Measurements from ENCODE around the gene MPHOSPH9.

The MPHOSPH9 gene

GRCh38 chr12:123109319-123109772 is 123.6 kb downstream of the MPHOSPH9 start:
- Histone ChIP-seq H3K27me3 (ENCODE audit: insufficient read depth, low read length) (no peaks in the 10 kb centered on the region), H4K91ac (ENCODE audit: low read depth, low read length) (no peak overlapping the region), H3K14ac (ENCODE audit: low read length) (no peak overlapping the region), H3K9me3 (ENCODE audit: insufficient read depth, low read depth, low read length) (no peaks in the 10 kb centered on the region), H3K23ac (ENCODE audit: low read length) (no peak overlapping the region), H3K27ac (ENCODE audit: low read depth, low read length) (no peak overlapping the region), H3K9ac (ENCODE audit: low read length) (no peak overlapping the region), H2AK5ac (ENCODE audit: low read length) (no peak overlapping the region), H3K4ac (ENCODE audit: low read depth, low read length) (no peak overlapping the region), H3K79me1 (ENCODE audit: low read length) (peaks cover 3% of the 10 kb centered on the region), H4K8ac (ENCODE audit: low read depth, low read length) (no peak overlapping the region), H4K12ac (ENCODE audit: low read depth, low read length) (no peak overlapping the region), H2AFZ (ENCODE audit: insufficient read depth, low read length, poor library complexity) (no peak overlapping the region), H2BK12ac (ENCODE audit: low read length) (no peak overlapping the region), H3K4me3 (ENCODE audit: low read depth, low read length) (no peak overlapping the region), H3K4me1 (ENCODE audit: control insufficient read depth in 1 of 2, insufficient read depth in 2 of 2, low read length in 2 of 2) (peaks cover 14 to 18% of the 10 kb centered on the region in 2 experiments), H3K4me2 (ENCODE audit: low read length) (no peak overlapping the region), H3K79me2 (ENCODE audit: control insufficient read depth, insufficient read depth, low read length, poor library complexity) (peaks cover 1% of the 10 kb centered on the region), H3K18ac (ENCODE audit: low read length) (no peak overlapping the region), H3K36me3 (ENCODE audit: control insufficient read depth in 1 of 2, insufficient read depth in 2 of 2, low read length in 2 of 2) (no peaks in the 10 kb centered on the region), H2BK120ac (ENCODE audit: insufficient read depth, low read length, poor library complexity) (no peak overlapping the region), H2BK5ac (ENCODE audit: low read depth, low read length, poor library complexity) (no peak overlapping the region)
- no peak for DNase-seq
- no CpG with 5 or more reads among the region's 3 CpGs for WGBS (ENCODE audit: extremely low coverage, insufficient coverage, insufficient read length)

- peaks cover 3% of the 10 kb centered on the region for H3K79me1 ChIP-seq (ENCODE audit: low read length)
- peak; percentile 81 to 84 for DNase-seq
- H2AFZ ChIP-seq (ENCODE audit: insufficient read depth, low read length, poor library complexity), result no peak overlapping the region
- H3K27me3 ChIP-seq (ENCODE audit: insufficient read depth, low read length), result no peaks in the 10 kb centered on the region
- no peak overlapping the region for H3K27ac ChIP-seq (ENCODE audit: low read depth, low read length)
- H3K4me2 ChIP-seq (ENCODE audit: low read length), result no peak overlapping the region
- H3K4ac ChIP-seq (ENCODE audit: low read depth, low read length), result no peak overlapping the region
- no peak overlapping the region for H3K23ac ChIP-seq (ENCODE audit: low read length)
- peaks cover 1% of the 10 kb centered on the region for H3K79me2 ChIP-seq (ENCODE audit: control insufficient read depth, insufficient read depth, low read length, poor library complexity)
- H4K12ac ChIP-seq (ENCODE audit: low read depth, low read length), result no peak overlapping the region
- no peak overlapping the region for H3K18ac ChIP-seq (ENCODE audit: low read length)
- no peak overlapping the region for H4K8ac ChIP-seq (ENCODE audit: low read depth, low read length)
- no peak overlapping the region for H3K9ac ChIP-seq (ENCODE audit: low read length)
- H2BK12ac ChIP-seq (ENCODE audit: low read length), result no peak overlapping the region
- no peaks in the 10 kb centered on the region for H3K36me3 ChIP-seq (ENCODE audit: control insufficient read depth in 1 of 2, insufficient read depth in 2 of 2, low read length in 2 of 2)
- H3K14ac ChIP-seq (ENCODE audit: low read length), result no peak overlapping the region
- H3K4me3 ChIP-seq (ENCODE audit: low read depth, low read length), result no peak overlapping the region
- no CpG with 5 or more reads among the region's 7 CpGs for WGBS (ENCODE audit: extremely low coverage, insufficient coverage, insufficient read length)
- no peak overlapping the region for H2AK5ac ChIP-seq (ENCODE audit: low read length)
- H4K91ac ChIP-seq (ENCODE audit: low read depth, low read length), result no peak overlapping the region
- H2BK5ac ChIP-seq (ENCODE audit: low read depth, low read length, poor library complexity), result no peak overlapping the region
- peaks cover 14 to 18% of the 10 kb centered on the region in 2 experiments for H3K4me1 ChIP-seq (ENCODE audit: control insufficient read depth in 1 of 2, insufficient read depth in 2 of 2, low read length in 2 of 2)
- H3K9me3 ChIP-seq (ENCODE audit: insufficient read depth, low read depth, low read length), result no peaks in the 10 kb centered on the region
- H2BK120ac ChIP-seq (ENCODE audit: insufficient read depth, low read length, poor library complexity), result no peak overlapping the region
Observed at GRCh38 chr12:123108682-123109066, 124.3 kb downstream of the MPHOSPH9 start.

DNA sequence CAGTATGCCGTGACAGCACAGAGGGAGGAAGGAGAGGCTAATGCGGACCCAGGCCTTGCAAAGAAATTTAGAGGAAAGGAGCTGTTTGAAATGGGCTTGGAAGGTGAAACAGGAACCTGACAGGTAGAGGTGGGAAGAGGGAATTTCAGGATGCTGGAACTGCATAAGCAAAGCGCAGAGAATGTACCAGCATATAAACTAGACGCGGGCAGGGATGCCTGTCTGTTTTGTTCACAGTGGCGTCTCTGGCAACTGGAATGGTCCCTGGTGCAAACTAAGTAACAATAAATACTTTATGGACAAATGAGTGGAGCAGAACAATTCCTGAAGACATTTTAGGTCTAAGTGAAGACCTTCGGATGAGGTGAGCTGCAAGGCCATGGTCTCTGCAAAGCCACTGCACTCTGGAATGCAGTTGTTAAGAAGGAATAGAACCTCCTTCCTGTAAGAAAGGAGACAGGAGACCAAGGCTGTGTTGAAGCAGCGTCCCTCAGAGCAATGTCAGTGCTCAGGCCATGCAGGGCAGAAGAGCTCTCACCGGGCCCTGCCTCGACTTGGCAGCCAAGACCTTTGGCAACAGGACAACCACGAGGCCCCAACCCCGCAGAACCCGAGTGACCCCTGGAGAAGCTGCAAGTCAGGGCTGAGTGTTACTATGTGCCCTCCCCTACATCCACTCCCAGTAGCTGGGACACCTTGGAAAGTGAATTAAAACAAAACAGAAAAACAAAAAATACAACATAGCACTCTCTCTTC is 124.8 kb downstream of the MPHOSPH9 start:
- no peak overlapping the region for H2BK12ac ChIP-seq (ENCODE audit: low read length)

GRCh38 chr12:123106640-123107359 is 126.1 kb downstream of the MPHOSPH9 start:
- H2AK5ac ChIP-seq (ENCODE audit: low read length), result peak overlapping the region; percentile 53
- H3K14ac ChIP-seq (ENCODE audit: low read length), result no peak overlapping the region
- peaks cover 3% of the 10 kb centered on the region for H3K79me1 ChIP-seq (ENCODE audit: low read length)
- H3K4ac ChIP-seq (ENCODE audit: low read depth, low read length), result no peak overlapping the region
- no peaks in the 10 kb centered on the region for H3K27me3 ChIP-seq (ENCODE audit: insufficient read depth, low read length)
- H3K9me3 ChIP-seq (ENCODE audit: insufficient read depth, low read depth, low read length), result no peaks in the 10 kb centered on the region
- H2BK12ac ChIP-seq (ENCODE audit: low read length), result peak overlapping the region; percentile 51
- WGBS (ENCODE audit: extremely low coverage, insufficient coverage, insufficient read length), result no CpG with 5 or more reads among the region's 9 CpGs
- no peak overlapping the region for H4K8ac ChIP-seq (ENCODE audit: low read depth, low read length)
- H3K36me3 ChIP-seq (ENCODE audit: control insufficient read depth in 1 of 2, insufficient read depth in 2 of 2, low read length in 2 of 2), result no peaks in the 10 kb centered on the region
- no peak overlapping the region for H3K27ac ChIP-seq (ENCODE audit: low read depth, low read length)
- H3K4me2 ChIP-seq (ENCODE audit: low read length), result no peak overlapping the region
- H3K23ac ChIP-seq (ENCODE audit: low read length), result no peak overlapping the region
- peak overlapping the region; percentile 2 for H4K91ac ChIP-seq (ENCODE audit: low read depth, low read length)
- peaks cover 1% of the 10 kb centered on the region for H3K79me2 ChIP-seq (ENCODE audit: control insufficient read depth, insufficient read depth, low read length, poor library complexity)
- no peak overlapping the region for H3K18ac ChIP-seq (ENCODE audit: low read length)
- DNase-seq, result no peak
- peaks cover 17 to 18% of the 10 kb centered on the region in 2 experiments for H3K4me1 ChIP-seq (ENCODE audit: control insufficient read depth in 1 of 2, insufficient read depth in 2 of 2, low read length in 2 of 2)
- no peak overlapping the region for H2BK120ac ChIP-seq (ENCODE audit: insufficient read depth, low read length, poor library complexity)
- no peak overlapping the region for H2AFZ ChIP-seq (ENCODE audit: insufficient read depth, low read length, poor library complexity)
- no peak overlapping the region for H3K9ac ChIP-seq (ENCODE audit: low read length)
- no peak overlapping the region for H3K4me3 ChIP-seq (ENCODE audit: low read depth, low read length)
- H2BK5ac ChIP-seq (ENCODE audit: low read depth, low read length, poor library complexity), result no peak overlapping the region
- H4K12ac ChIP-seq (ENCODE audit: low read depth, low read length), result no peak overlapping the region

More for the DNA sequence above, 124.8 kb downstream of the MPHOSPH9 start:
- Histone ChIP-seq H3K18ac (ENCODE audit: low read length) (no peak overlapping the region), H3K36me3 (ENCODE audit: control insufficient read depth in 1 of 2, insufficient read depth in 2 of 2, low read length in 2 of 2) (no peaks in the 10 kb centered on the region), H4K8ac (ENCODE audit: low read depth, low read length) (no peak overlapping the region), H3K9ac (ENCODE audit: low read length) (no peak overlapping the region), H3K9me3 (ENCODE audit: insufficient read depth, low read depth, low read length) (no peaks in the 10 kb centered on the region), H3K4me3 (ENCODE audit: low read depth, low read length) (no peak overlapping the region), H4K91ac (ENCODE audit: low read depth, low read length) (no peak overlapping the region), H2AK5ac (ENCODE audit: low read length) (no peak overlapping the region), H3K27me3 (ENCODE audit: insufficient read depth, low read length) (no peaks in the 10 kb centered on the region), H2BK5ac (ENCODE audit: low read depth, low read length, poor library complexity) (no peak overlapping the region), H3K4me1 (ENCODE audit: control insufficient read depth in 1 of 2, insufficient read depth in 2 of 2, low read length in 2 of 2) (peaks cover 17 to 18% of the 10 kb centered on the region in 2 experiments), H3K4ac (ENCODE audit: low read depth, low read length) (no peak overlapping the region), H2AFZ (ENCODE audit: insufficient read depth, low read length, poor library complexity) (peak overlapping the region; percentile 13), H3K23ac (ENCODE audit: low read length) (no peak overlapping the region), H2BK120ac (ENCODE audit: insufficient read depth, low read length, poor library complexity) (no peak overlapping the region), H4K12ac (ENCODE audit: low read depth, low read length) (no peak overlapping the region), H3K79me2 (ENCODE audit: control insufficient read depth, insufficient read depth, low read length, poor library complexity) (peaks cover 1% of the 10 kb centered on the region), H3K4me2 (ENCODE audit: low read length) (no peak overlapping the region), H3K79me1 (ENCODE audit: low read length) (peaks cover 3% of the 10 kb centered on the region), H3K14ac (ENCODE audit: low read length) (no peak overlapping the region), H3K27ac (ENCODE audit: low read depth, low read length) (no peak overlapping the region)
- WGBS (ENCODE audit: extremely low coverage, insufficient coverage, insufficient read length), result no CpG with 5 or more reads among the region's 13 CpGs
- peak; percentile 72 to 86 for DNase-seq
